Esophagus muscularis mucosa (tissue), 4 donors: ENCODE measurements around the gene RNF138.

Source experiments
- EP300 ChIP-seq: sonication (generic); formaldehyde crosslinking; IDR thresholded peaks from one replicate; pipeline ENCODE4 v1.6.1; 2017; ENCODE audit warnings: antibody characterized with exemption
- POLR2A ChIP-seq: fragments of 450-650 bp; IDR thresholded peaks from one replicate; pipeline ENCODE4 v1.6.1; 2017; ENCODE audit warnings: antibody characterized with exemption, moderate library complexity, mild to moderate bottlenecking, low read depth
- POLR2AphosphoS5 ChIP-seq, 2 donors: sonication (generic); formaldehyde crosslinking; IDR thresholded peaks; one replicate each; pipeline ENCODE4 v1.6.1; 2017; ENCODE audit warnings: antibody characterized with exemption in 2 of 2
- TF ChIP-seq, protein P1 (sequence below), 3 experiments: fragments of 200-600 bp in 2 of 3; fragments of 450-650 bp in 1 of 3; sonication (generic) in 2 of 3; IDR thresholded peaks; one replicate each; pipeline ENCODE4 v1.5.1; 2017 to 2019; ENCODE audit warnings: antibody characterized with exemption in 3 of 3, mild to moderate bottlenecking in 2 of 3, moderate library complexity in 1 of 3

DNA sequence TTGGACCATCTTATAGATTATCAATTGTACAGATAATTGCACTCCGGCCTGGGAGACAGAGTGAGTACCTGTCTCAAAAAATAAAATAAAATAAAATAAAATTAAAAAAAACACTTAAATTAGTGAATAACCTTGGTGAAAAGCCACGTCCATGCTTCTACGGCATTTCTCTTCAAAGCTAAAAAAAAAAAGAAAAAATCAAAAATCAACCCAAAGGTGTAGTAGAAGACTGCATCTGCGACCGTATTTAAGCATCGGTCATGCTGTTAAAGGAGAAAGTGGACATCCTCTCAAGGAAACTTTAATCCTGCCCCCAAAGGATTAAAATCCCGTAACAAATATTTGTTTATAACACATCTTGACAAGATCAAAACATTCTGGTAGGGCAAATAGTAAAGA, 350 bp upstream of the RNF138 start:
- no peak for TF ChIP-seq POLR2AphosphoS5 (IDR thresholded peaks at IDR 0.05)
- TF ChIP-seq, protein P1, sequence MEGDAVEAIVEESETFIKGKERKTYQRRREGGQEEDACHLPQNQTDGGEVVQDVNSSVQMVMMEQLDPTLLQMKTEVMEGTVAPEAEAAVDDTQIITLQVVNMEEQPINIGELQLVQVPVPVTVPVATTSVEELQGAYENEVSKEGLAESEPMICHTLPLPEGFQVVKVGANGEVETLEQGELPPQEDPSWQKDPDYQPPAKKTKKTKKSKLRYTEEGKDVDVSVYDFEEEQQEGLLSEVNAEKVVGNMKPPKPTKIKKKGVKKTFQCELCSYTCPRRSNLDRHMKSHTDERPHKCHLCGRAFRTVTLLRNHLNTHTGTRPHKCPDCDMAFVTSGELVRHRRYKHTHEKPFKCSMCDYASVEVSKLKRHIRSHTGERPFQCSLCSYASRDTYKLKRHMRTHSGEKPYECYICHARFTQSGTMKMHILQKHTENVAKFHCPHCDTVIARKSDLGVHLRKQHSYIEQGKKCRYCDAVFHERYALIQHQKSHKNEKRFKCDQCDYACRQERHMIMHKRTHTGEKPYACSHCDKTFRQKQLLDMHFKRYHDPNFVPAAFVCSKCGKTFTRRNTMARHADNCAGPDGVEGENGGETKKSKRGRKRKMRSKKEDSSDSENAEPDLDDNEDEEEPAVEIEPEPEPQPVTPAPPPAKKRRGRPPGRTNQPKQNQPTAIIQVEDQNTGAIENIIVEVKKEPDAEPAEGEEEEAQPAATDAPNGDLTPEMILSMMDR (IDR thresholded peaks at IDR 0.05), result no peak
- TF ChIP-seq POLR2A, result no peak
- TF ChIP-seq EP300, result no peak
